K562 treated with DMSO at 1 percent for 24 hours (cell line): ENCODE measurements around the gene TLN1. TPM values are rescaled to one million over a fixed set of nuclear protein-coding genes. Genes with fewer than 3 reads are reported as not detected.

Source experiments
- total RNA-seq: library from RNA; unstranded; fragments of 300-600 nt; gene quantifications from 2 replicates; pipeline ENCODE4 v1.2.3, GENCODE V29; 2022; ENCODE audit warnings: low read depth; ENCODE audit not compliant: insufficient read depth

TLN1 gene, protein sequence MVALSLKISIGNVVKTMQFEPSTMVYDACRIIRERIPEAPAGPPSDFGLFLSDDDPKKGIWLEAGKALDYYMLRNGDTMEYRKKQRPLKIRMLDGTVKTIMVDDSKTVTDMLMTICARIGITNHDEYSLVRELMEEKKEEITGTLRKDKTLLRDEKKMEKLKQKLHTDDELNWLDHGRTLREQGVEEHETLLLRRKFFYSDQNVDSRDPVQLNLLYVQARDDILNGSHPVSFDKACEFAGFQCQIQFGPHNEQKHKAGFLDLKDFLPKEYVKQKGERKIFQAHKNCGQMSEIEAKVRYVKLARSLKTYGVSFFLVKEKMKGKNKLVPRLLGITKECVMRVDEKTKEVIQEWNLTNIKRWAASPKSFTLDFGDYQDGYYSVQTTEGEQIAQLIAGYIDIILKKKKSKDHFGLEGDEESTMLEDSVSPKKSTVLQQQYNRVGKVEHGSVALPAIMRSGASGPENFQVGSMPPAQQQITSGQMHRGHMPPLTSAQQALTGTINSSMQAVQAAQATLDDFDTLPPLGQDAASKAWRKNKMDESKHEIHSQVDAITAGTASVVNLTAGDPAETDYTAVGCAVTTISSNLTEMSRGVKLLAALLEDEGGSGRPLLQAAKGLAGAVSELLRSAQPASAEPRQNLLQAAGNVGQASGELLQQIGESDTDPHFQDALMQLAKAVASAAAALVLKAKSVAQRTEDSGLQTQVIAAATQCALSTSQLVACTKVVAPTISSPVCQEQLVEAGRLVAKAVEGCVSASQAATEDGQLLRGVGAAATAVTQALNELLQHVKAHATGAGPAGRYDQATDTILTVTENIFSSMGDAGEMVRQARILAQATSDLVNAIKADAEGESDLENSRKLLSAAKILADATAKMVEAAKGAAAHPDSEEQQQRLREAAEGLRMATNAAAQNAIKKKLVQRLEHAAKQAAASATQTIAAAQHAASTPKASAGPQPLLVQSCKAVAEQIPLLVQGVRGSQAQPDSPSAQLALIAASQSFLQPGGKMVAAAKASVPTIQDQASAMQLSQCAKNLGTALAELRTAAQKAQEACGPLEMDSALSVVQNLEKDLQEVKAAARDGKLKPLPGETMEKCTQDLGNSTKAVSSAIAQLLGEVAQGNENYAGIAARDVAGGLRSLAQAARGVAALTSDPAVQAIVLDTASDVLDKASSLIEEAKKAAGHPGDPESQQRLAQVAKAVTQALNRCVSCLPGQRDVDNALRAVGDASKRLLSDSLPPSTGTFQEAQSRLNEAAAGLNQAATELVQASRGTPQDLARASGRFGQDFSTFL (N-terminal part only)
- total RNA-seq: 148 and 181 TPM in 2 replicates

DNA sequence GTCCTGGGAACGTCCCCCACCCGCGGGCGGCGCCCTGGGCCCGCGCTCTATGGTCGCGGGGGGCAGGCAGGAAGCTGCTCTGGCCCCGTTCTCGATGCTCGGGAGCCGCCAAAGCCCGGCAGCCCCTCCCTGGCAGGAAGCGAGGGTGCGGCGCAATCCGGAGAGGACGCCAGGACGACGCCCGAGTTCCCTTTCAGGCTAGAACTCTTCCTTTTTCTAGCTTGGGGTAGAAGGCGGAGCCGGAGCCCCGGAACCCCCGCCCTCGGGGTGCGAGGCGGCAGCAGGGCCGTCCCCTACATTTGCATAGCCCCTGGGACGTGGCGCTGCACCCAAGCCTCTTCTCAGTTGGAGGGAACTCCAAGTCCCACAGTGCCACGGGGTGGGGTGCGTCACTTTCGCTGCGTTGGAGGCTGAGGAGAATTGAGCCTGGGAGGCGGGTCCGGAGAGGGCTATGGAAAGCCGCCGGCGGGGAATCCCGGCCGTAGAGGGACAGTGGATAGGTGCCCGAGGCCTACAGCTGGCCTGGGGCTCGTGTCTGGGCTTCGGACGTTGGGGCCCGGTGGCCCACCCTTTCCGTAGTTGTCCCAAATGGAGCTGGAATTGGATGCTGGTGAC lies at the start of gene TLN1, which contains the start of gene CREB3:
TSS of gene TLN1 (minus strand) at position 11 of the 615 bp plus-strand sequence. CDS start 6,501 bp downstream, outside the sequence.
TSS of gene CREB3 (plus strand) at position 482 of the 615 bp plus-strand sequence. CDS start at position 589, 107 bp downstream.

DNA sequence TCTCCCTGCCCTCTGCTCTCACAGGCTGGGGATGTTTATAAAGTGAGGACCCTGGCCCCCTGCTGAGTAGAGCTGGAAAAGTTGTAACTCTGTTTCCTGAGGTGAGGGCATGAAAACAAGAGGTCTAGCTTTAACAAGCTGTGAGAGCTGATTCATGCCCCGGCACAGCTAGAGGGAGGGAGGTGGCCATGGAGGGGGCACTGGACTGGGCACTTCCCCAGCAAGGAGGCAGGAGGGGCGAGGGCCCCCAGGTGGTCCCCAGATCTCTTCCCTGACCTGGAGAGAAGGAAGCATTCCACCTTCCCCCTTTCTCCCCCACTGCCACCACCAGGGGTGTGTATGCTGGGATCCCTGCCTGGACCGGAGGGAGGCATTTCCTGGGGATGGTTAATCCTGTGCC lies 22.3 kb upstream of the TLN1 start, which contains the start of gene MSMP:
TSS of gene MSMP (minus strand) at position 13 of the 400 bp plus-strand sequence. CDS start 147 bp downstream, outside the sequence.

DNA sequence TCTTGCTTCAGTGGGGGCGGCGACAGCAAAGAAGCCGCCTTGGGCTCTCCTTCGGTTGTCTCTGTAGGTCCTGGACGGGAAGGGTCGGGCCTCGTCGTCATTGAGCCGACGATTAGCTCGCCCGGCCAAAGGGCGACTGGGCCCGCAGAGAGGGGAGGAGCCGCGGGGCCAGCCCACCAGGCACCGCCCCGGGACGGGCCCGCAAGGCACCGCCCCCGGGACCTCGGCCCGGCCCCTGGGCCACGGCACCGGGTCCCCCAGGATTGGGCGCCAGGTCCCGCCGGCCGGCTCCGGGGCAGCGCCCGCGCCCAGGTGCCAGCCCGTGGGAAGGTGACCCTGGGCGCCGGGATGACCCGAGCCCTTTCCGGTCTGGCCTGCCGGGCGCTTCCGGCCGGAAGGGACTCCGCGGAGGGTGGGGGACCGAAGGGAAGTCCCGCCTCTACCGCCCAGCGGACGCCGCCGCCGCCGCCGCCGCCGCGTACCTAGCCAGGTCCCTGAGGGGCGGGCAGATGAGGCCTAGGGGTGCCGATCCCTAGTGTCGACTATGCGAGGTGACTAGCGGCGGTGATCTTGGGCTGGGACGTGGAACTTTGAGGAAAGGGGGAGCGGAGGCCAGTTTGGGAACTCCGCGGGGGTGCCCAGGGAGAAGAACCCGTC lies 17.0 kb upstream of the TLN1 start, which contains the start of the genes GBA2 and RGP1:
TSS of gene GBA2 (minus strand) at position 371 of the 657 bp plus-strand sequence. CDS start 524 bp downstream, outside the sequence.
TSS of gene RGP1 (plus strand) at position 430 of the 657 bp plus-strand sequence. CDS start 469 bp downstream, outside the sequence.

DNA sequence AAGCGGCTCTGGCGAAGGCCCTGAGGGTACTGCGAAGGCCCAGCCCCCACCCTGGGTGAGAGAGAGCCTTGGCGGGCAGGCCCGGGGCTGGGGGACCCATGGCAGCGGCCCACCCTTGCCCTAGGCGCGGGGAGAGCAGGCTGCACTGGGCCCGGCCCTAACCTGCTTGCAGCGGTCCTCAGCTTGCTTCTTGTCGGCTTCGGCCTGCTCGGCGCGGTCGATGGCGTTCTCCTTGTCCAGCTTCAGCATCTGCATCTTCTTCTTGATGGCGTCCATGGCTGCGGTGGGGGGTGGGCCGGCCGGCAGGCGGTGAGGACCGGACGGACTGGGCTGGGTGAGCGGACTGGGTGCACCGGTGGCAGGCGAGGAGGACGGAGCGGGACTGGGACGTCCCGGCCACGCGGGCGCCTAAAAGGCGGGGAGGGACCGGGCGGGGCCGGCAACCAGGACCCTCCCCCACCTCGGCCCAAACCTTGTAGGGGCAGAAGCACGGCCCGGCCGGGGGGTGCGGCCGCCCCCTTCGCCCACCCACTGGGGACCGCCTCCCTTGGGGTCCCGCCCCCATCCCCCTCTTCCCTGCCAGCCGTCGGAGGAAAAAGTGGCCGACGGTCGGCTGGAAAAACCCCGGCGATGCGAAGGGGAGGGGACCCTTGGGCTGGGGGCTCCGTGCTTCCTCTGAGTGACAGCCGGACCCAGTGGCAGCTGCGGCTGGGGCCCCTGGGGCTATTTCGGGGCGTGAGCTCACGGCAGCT lies 42.3 kb downstream of the TLN1 start, which contains the start of gene TPM2:
TSS of gene TPM2 (minus strand) at position 384 of the 752 bp plus-strand sequence. CDS start at position 276, 108 bp downstream.

DNA sequence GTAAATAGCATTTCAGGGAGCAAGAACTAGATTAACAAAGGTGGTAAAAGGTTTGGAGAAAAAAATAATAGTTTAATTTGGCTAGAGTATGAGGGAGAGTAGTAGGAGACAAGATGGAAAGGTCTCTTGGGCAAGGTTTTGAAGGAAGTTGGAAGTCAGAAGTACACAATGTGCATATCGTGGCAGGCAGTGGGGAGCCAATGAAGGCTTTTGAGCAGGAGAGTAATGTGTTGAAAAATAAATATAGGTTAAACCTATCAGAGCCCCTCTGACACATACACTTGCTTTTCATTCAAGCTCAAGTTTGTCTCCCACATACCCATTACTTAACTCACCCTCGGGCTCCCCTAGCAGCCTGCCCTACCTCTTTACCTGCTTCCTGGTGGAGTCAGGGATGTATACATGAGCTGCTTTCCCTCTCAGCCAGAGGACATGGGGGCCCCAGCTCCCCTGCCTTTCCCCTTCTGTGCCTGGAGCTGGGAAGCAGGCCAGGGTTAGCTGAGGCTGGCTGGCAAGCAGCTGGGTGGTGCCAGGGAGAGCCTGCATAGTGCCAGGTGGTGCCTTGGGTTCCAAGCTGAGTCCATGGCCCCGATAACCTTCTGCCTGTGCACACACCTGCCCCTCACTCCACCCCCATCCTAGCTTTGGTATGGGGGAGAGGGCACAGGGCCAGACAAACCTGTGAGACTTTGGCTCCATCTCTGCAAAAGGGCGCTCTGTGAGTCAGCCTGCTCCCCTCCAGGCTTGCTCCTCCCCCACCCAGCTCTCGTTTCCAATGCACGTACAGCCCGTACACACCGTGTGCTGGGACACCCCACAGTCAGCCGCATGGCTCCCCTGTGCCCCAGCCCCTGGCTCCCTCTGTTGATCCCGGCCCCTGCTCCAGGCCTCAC lies 58.6 kb downstream of the TLN1 start, which contains the start of gene CA9:
TSS of gene CA9 (plus strand) at position 797 of the 893 bp plus-strand sequence. CDS start at position 829, 32 bp downstream.

DNA sequence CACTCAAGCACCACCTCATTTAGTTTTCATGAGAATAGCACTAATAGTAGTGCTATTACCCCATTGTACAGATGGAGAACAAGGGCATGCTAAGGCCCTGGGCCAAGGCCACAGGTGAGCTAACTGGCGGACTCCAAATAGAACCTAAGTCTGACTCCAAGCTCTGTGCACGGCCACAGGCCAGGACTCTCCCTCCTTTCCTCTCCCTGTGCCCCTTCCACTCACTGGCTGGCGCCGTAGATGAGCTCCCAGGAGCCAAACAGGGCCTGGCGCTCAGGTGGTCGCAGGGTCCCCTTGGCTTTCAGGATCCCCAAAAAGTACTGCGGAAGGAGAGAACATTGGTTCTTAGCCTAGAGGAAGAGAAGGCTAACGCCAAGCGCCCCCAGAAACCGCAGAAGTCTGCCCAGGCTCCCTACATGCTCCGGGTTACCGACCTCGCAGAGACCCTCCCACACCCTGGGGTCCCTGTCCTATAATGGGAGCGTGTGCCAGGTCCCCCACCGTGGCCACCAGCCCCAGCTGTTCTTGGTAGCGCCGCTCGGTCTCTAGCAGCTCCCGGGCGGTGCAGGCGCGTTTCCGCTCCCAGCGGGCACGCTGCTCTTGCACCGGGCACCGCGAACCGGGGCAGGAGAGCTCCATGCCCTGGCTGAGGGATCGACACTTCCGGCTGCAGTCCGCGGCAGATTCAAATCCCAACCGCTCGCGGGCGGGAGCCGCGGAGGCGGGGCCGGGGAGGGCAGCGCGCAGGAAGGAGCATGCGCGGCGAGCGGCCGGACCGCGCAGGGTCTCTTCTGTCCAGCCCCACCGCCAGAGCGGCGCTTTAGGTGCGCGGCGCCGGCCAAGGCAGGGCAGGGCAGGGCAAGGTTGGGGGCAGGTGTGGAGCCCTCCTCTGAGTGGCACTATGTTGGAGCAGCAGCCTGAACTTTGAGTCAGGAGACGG lies 67.2 kb downstream of the TLN1 start, which contains the start of gene ARHGEF39:
TSS of gene ARHGEF39 (minus strand) at position 665 of the 940 bp plus-strand sequence. CDS start at position 639, 26 bp downstream.

DNA sequence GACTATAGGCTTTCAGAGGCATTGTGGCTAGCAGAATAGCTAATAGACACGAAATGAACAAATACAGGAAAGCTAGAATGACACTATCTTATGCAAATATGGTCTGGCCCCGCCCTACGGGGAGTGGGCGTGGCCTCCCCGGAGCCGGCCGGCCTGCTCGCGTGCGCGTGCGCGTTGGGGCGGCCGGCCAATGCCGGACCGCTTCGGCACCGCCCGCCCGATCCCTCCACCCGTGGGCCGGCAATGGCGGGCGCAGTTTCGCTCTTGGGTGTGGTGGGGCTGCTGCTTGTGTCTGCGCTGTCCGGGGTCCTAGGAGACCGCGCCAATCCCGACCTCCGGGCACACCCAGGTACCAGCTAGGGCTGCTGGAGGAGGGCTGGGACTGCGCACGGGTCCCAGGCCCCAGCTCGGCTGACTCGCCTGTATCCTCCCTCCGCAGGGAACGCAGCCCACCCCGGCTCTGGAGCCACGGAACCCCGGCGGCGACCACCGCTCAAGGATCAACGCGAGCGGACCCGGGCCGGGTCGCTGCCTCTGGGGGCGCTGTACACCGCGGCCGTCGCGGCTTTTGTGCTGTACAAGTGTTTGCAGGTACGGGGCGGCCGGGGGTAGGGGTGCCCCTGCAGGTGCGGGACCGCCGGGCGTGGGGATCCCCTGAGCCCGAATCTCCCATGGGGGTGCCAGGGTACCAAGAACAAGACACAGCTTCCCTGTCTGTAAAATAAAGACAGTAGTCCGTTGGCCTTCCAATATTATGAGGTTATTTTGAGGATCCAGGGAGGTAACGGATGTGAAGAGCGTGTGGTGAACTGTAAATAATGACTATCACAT lies 73.6 kb downstream of the TLN1 start, which contains the start of gene CCDC107:
TSS of gene CCDC107 (plus strand) at position 156 of the 831 bp plus-strand sequence. CDS start at position 244, 88 bp downstream.

DNA sequence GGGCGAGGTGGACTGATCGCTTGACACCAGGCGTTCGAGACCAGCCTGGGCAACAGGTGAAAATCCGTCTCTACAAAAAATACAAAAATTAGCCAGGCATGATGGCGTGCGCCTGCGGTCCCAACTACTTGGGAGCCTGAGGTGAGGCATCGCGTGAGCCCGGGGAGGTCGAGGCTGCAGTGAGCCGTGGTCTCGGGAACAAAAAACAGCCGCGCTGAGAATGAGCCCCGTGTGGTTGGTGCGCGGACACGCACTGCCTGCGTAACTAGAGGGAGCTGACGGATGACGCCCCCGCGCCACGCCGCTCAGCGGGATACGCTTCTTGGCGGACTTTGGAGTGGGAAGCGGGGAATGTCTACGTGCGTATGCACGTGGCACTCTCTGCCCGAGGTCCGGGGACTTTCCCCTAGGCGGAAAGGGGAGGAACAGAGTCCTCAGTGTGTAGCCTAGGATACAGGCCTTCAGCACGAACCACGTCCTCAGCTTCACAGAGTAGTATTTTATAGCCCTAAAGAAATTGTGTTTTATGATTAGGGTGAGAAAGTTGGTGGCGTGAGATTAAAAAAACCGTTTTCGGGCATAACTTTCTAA lies 74.4 kb downstream of the TLN1 start, which contains the start of gene RMRP:
TSS of gene RMRP (minus strand) at position 474 of the 591 bp plus-strand sequence.

DNA sequence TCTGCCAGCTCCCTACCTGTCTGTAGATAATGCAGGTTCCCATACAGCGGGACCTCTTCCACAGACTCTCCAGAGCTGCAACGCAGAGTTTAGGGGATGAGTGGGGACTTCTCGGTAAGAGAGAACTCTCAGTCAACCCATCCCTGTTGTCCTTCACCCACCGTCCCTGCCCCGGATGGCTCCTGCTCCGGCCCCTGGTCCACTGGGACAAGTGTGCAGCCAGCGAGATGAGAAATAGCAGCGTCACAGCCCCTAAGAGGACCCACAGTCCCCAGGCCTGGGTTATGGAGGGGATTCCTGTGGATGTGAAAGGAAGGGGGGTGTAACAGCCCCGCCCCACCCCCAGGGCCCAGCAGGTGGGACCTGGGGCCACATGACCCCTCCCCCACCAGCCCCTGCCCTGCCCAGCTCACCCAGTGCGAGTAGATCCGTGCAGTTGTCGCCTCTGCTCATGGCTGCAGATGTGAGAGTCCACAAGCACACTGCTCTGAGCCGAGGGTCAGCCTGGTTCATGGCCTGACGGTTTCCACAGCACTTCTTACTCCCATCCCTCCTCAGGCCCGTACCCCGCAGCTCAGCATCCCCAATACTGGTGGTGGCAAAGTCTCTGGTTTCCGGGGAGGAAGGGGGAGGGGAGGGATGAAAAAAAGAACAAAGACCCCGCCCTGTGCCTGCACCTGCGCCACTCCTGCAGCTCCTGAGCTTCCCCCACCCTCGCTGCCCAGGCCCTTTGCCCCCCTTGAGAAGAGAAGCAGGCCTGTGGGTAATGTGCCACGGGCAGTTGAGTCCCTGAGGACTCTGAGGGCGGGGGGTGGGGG lies 81.4 kb downstream of the TLN1 start, which contains the start of gene SIT1:
TSS of gene SIT1 (minus strand) at position 591 of the 818 bp plus-strand sequence. CDS start at position 513, 78 bp downstream.

Other genes with a start within 250 kb of the TLN1 start
- gene RUSC2, start 242.1 kb downstream of the TLN1 start, total RNA-seq: 8.8 and 9.0 TPM in 2 replicates
- 20.9 and 22.7 TPM in 2 replicates for gene TESK1, start 126.9 kb downstream of the TLN1 start, total RNA-seq
- 1.6 TPM in 1 of 2 replicates, not detected in the other for gene CD72, start 113.8 kb downstream of the TLN1 start, total RNA-seq
- not detected in 2 replicates for gene SIT1, start 81.3 kb downstream of the TLN1 start, total RNA-seq
- gene RMRP, start 74.2 kb downstream of the TLN1 start, total RNA-seq: not detected in 2 replicates
- gene CCDC107, start 73.9 kb downstream of the TLN1 start, total RNA-seq: 15.5 and 17.2 TPM in 2 replicates
- gene ARHGEF39, start 67.0 kb downstream of the TLN1 start, total RNA-seq: 13.1 and 14.4 TPM in 2 replicates
- gene CA9, start 58.3 kb downstream of the TLN1 start, total RNA-seq: 1.00 and 1.4 TPM in 2 replicates
- 3.6 and 3.9 TPM in 2 replicates for gene TPM2, start 42.3 kb downstream of the TLN1 start, total RNA-seq
- gene CREB3, start 471 bp upstream of the TLN1 start, total RNA-seq: 38.0 and 39.4 TPM in 2 replicates
- 54.5 and 57.4 TPM in 2 replicates for gene GBA2, start 17.0 kb upstream of the TLN1 start, total RNA-seq
- gene RGP1, start 17.1 kb upstream of the TLN1 start, total RNA-seq: 12.6 and 13.9 TPM in 2 replicates
- not detected in 2 replicates for gene MSMP, start 22.1 kb upstream of the TLN1 start, total RNA-seq
- 3.9 TPM in 2 replicates for gene NPR2, start 59.4 kb upstream of the TLN1 start, total RNA-seq
- gene SPAG8, start 80.1 kb upstream of the TLN1 start, total RNA-seq: not detected in 2 replicates
- gene HINT2, start 82.8 kb upstream of the TLN1 start, total RNA-seq: 101 and 102 TPM in 2 replicates
- gene FAM221B, start 96.5 kb upstream of the TLN1 start, total RNA-seq: not detected in 2 replicates
- 7.2 and 8.5 TPM in 2 replicates for gene TMEM8B, start 97.0 kb upstream of the TLN1 start, total RNA-seq
- not detected in 2 replicates for gene OR13J1, start 138.2 kb upstream of the TLN1 start, total RNA-seq
- gene HRCT1, start 174.0 kb upstream of the TLN1 start, total RNA-seq: not detected in 2 replicates
- gene SPAAR, start 177.3 kb upstream of the TLN1 start, total RNA-seq: not detected in 2 replicates
- gene OR2S2, start 226.0 kb upstream of the TLN1 start, total RNA-seq: not detected in 2 replicates